SK-N-SH (cell line): ENCODE measurements around the gene MYO16. TPM values are rescaled to one million over a fixed set of nuclear protein-coding genes. Genes with fewer than 3 reads are reported as not detected.

Experiments used
- CTCF ChIA-PET: fragments of 300-600, 350-600 bp; formaldehyde crosslinking; extraction: SDS; loops from one replicate; lab custom pipeline; 2021; lab: Yijun Ruan, JAX
- POLR2A ChIA-PET: fragments of 350-600 bp; sonication (Branson Sonifier 250); formaldehyde crosslinking; extraction: SDS; loops from one replicate; lab custom pipeline; 2020; ENCODE audit warnings: antibody characterized with exemption, inconsistent platforms; lab: Yijun Ruan, JAX
- DNase-seq: peaks from one replicate; pipeline ENCODE4 v3.0.0; 2012
- H2AFZ ChIP-seq: fragments of 200-600 bp; sonication (generic); 2 replicates; pipeline ENCODE4 v1.8.1; 2016; ENCODE audit warnings: antibody characterized with exemption, mild to moderate bottlenecking, low read depth
- H3F3A ChIP-seq: fragments of 200-600 bp; sonication (generic); replicated peaks from 2 replicates; pipeline ENCODE3; 2016; ENCODE audit warnings: antibody characterized with exemption, mild to moderate bottlenecking; ENCODE audit not compliant: insufficient read depth
- H3K27ac ChIP-seq, 2 experiments: fragments of 200-500 bp in 1 of 2; fragments of 200-600 bp in 1 of 2; sonication (Bioruptor generic) in 1 of 2; sonication (generic), shearing (Covaris generic) in 1 of 2; 2 replicates each; pipeline versions ENCODE4 v1.5.1 to v1.6.1; 2014 to 2016; ENCODE audit warnings: low read depth in 2 of 2, inconsistent platforms in 1 of 2, low read length in 1 of 2, mild to moderate bottlenecking in 1 of 2, mixed read lengths in 1 of 2
- H3K27me3 ChIP-seq: fragments of 200-600 bp; sonication (generic), shearing (Covaris generic); 2 replicates; pipeline ENCODE4 v1.6.1; 2016; ENCODE audit warnings: mixed run types; ENCODE audit not compliant: insufficient read depth
- H3K36me3 ChIP-seq, 2 experiments: fragments of 200-500 bp in 1 of 2; fragments of 200-600 bp in 1 of 2; sonication (Bioruptor generic) in 1 of 2; sonication (generic) in 1 of 2; replicated peaks in 1 of 2; 2 replicates each; pipeline versions ENCODE3 to v1.5.1; 2014 to 2016; ENCODE audit warnings: low read length in 1 of 2, mild to moderate bottlenecking in 1 of 2; ENCODE audit not compliant: insufficient read depth in 2 of 2, control insufficient read depth in 1 of 2
- H3K4me1 ChIP-seq, 2 experiments: fragments of 200-500 bp in 1 of 2; fragments of 200-600 bp in 1 of 2; sonication (Bioruptor generic) in 1 of 2; sonication (generic), shearing (Covaris generic) in 1 of 2; 2 replicates each; pipeline versions ENCODE4 v1.5.1 to v1.6.1; 2014 to 2016; ENCODE audit warnings: low read depth in 1 of 2, low read length in 1 of 2, mixed run types in 1 of 2; ENCODE audit not compliant: insufficient read depth in 2 of 2, control insufficient read depth in 1 of 2
- H3K4me2 ChIP-seq: fragments of 200-600 bp; sonication (generic), shearing (Covaris generic); 2 replicates; pipeline ENCODE4 v1.6.1; 2017; ENCODE audit warnings: mixed run types
- H3K4me3 ChIP-seq, 2 experiments: fragments of 200-500 bp in 1 of 2; fragments of 200-600 bp in 1 of 2; sonication (Bioruptor generic) in 1 of 2; sonication (generic), shearing (Covaris generic) in 1 of 2; 2 replicates each; pipeline versions ENCODE4 v1.5.1 to v1.8.1; 2014 to 2016; ENCODE audit warnings: low read depth in 2 of 2, inconsistent platforms in 1 of 2, low read length in 1 of 2, mild to moderate bottlenecking in 1 of 2, mixed read lengths in 1 of 2, moderate library complexity in 1 of 2
- H3K79me2 ChIP-seq: fragments of 200-600 bp; sonication (generic); 2 replicates; pipeline ENCODE4 v1.8.1; 2017; ENCODE audit warnings: mild to moderate bottlenecking; ENCODE audit not compliant: insufficient read depth
- H3K9ac ChIP-seq: fragments of 200-600 bp; sonication (generic); 2 replicates; pipeline ENCODE4 v1.6.1; 2017; ENCODE audit warnings: mixed run types
- H3K9me2 ChIP-seq: fragments of 200-600 bp; sonication (generic); 2 replicates; pipeline ENCODE4 v1.6.1; 2017; ENCODE audit warnings: mixed run types
- H3K9me3 ChIP-seq: fragments of 200-600 bp; sonication (generic); 2 replicates; pipeline ENCODE4 v1.6.1; 2017; ENCODE audit warnings: mixed run types, mild to moderate bottlenecking, moderate library complexity
- H4K20me1 ChIP-seq: fragments of 200-600 bp; sonication (generic); 2 replicates; pipeline ENCODE4 v1.6.1; 2017; ENCODE audit warnings: mild to moderate bottlenecking, mixed run types; ENCODE audit not compliant: insufficient read depth
- ELF1 ChIP-seq: IDR thresholded peaks from 2 replicates; pipeline ENCODE4 v1.4.0; 2012
- EP300 ChIP-seq, 2 experiments: IDR thresholded peaks; 2 replicates each; pipeline versions ENCODE4 v1.4.0 to v1.6.1; 2012; ENCODE audit warnings: borderline replicate concordance in 1 of 2, low read depth in 1 of 2, low read length in 1 of 2
- FOSL2 ChIP-seq: IDR thresholded peaks from 2 replicates; pipeline ENCODE4 v1.4.0; 2012; ENCODE audit warnings: low read depth, mild to moderate bottlenecking, moderate library complexity, borderline replicate concordance
- FOXM1 ChIP-seq: IDR thresholded peaks from 2 replicates; pipeline ENCODE4 v1.4.0; 2012; ENCODE audit warnings: low read depth, mild to moderate bottlenecking
- JUND ChIP-seq: IDR thresholded peaks from 2 replicates; pipeline ENCODE4 v1.4.0; 2012
- MAX ChIP-seq: IDR thresholded peaks from 2 replicates; pipeline ENCODE4 v1.4.0; 2012; ENCODE audit warnings: low read depth
- REST ChIP-seq: IDR thresholded peaks from 2 replicates; pipeline ENCODE4 v1.6.1; 2012; ENCODE audit warnings: mild to moderate bottlenecking, low read depth, low read length, moderate library complexity
- TAF1 ChIP-seq: IDR thresholded peaks from 2 replicates; pipeline ENCODE4 v1.6.1; 2012; ENCODE audit warnings: low read depth, mild to moderate bottlenecking, low read length, moderate library complexity, borderline replicate concordance
- USF1 ChIP-seq: IDR thresholded peaks from 2 replicates; pipeline ENCODE4 v1.4.0; 2012; ENCODE audit warnings: low read depth, borderline replicate concordance
- ZBTB33 ChIP-seq: IDR thresholded peaks from 2 replicates; pipeline ENCODE4 v1.4.0; 2012; ENCODE audit warnings: low read depth, borderline replicate concordance
- WGBS: methylation state at CpG from one replicate; pipeline ENCODE4 v1.1.6; 2017; ENCODE audit warnings: low lambda C conversion rate; 5-methylcytosine and 5-hydroxymethylcytosine counted together
- polyA plus RNA-seq, 3 experiments: library from polyadenylated mRNA; depleted of rRNA; stranded (reverse); fragments of >200 nt; gene quantifications; 2 replicates each; pipeline ENCODE4 v1.2.3, GENCODE V29; 2012
- TF ChIP-seq, protein P1 (sequence below): IDR thresholded peaks from 2 replicates; pipeline ENCODE4; 2012

Gene MYO16
- polyA plus RNA-seq, 1 of the 3 experiments (the other 2 are of a cell fraction), result 0.07 TPM

DNA sequence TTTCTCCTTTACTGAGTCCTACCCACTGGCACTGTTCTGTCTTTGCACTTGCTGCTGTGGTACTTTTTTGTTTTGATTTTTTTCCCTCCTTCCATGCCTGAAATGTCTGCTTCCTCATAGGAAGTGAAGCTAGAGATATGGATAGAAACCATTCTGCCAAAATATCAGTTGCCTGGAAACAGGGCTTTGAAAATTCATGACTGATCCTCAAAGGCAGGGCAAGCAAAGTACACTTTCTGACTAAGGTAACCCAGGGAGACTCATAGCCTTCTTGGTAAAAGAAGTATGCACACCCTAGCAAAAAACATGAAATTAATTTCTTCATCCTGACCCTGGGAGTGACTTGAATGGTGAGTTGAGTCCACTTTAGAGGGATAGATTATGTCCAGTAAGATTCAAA lies 329.8 kb downstream of the MYO16 start (continued):
- TF ChIP-seq FOXM1, result no peak
- TF ChIP-seq MAX, result no peak
- TF ChIP-seq, all 33 proteins: peak for 0

DNA sequence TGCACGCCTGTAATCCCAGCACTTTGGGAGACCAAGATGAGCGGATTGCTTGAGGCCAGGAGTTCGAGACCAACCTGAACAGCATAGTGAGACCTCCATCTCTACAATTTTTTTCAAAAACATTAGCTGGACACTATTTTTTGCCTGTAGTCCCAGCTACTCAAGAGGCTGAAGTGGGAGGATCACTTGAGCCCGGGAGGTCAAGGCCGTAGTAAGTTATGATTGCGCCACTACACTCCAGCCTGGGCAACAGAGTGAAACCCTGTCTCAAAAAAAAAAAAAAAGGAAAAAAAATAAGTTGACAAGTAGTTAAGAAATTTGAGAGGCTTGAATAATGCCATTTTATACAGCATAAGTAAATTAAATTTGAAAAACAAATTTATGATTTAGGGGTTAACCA lies 330.6 kb downstream of the MYO16 start:
- TF ChIP-seq MAX (no peak), EP300 (IDR thresholded peaks at IDR 0.05; ENCODE audit: borderline replicate concordance in 1 of 2, low read depth in 1 of 2, low read length in 1 of 2) (no peak), FOSL2 (no peak), USF1 (no peak), ELF1 (no peak), ZBTB33 (no peak), JUND (no peak), REST (no peak), TAF1 (no peak)
- TF ChIP-seq, protein P1, sequence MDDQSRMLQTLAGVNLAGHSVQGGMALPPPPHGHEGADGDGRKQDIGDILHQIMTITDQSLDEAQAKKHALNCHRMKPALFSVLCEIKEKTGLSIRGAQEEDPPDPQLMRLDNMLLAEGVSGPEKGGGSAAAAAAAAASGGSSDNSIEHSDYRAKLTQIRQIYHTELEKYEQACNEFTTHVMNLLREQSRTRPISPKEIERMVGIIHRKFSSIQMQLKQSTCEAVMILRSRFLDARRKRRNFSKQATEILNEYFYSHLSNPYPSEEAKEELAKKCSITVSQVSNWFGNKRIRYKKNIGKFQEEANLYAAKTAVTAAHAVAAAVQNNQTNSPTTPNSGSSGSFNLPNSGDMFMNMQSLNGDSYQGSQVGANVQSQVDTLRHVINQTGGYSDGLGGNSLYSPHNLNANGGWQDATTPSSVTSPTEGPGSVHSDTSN, result no peak
- POLR2A ChIA-PET, result interaction anchor here (0.6 kb wide), 1 partner anchor 1167 kb away, joined by 3 read pairs; no protein-coding TSS in a partner anchor
- Histone ChIP-seq H3K4me1 (peaks cover 5 to 20% of the 10 kb centered on the region in 2 experiments; a peak in 3 of 4 replicates), H3F3A (peaks cover 9% of the 10 kb centered on the region), H3K9ac (no peak overlapping the region), H3K36me3 (no peaks in the 10 kb centered on the region), H3K9me3 (no peaks in the 10 kb centered on the region), H2AFZ (no peak overlapping the region), H4K20me1 (no peaks in the 10 kb centered on the region), H3K27ac (no peak overlapping the region), H3K4me2 (no peak overlapping the region), H3K27me3 (no peaks in the 10 kb centered on the region), H3K79me2 (no peaks in the 10 kb centered on the region), H3K4me3 (no peak overlapping the region), H3K9me2 (no peaks in the 10 kb centered on the region)
- no peak for DNase-seq
- WGBS, result 96% methylated on average over 6 of the region's 6 CpGs
- CTCF ChIA-PET, result interaction anchor here (0.7 to 3.9 kb wide), 13 partner anchors 20 to 1178 kb away, joined by 3 to 31 read pairs (median 8); no protein-coding TSS in a partner anchor
